Cardiac fibroblast (primary cell): ENCODE data around the gene GFRAL.
"Not testable (repeated sequence)": the region's sequence is repeated elsewhere in the genome, so short reads cannot be mapped to it uniquely, and the experiment has no call there.

Source experiments
- DNase-seq, 2 donors: peaks; one replicate each; pipeline versions ENCODE4 v3.0.0 to v3.0.0-alpha.2; 2010; ENCODE audit warnings: low read depth in 2 of 2
- H3K4me3 ChIP-seq, 2 donors: replicated peaks in 1 of 2; 1 replicate in 1 of 2; 2 replicates in 1 of 2; pipeline ENCODE4 v1.5.1; 2011; ENCODE audit warnings: low read depth in 2 of 2, low read length in 2 of 2, mild to moderate bottlenecking in 2 of 2, moderate library complexity in 1 of 2
- CTCF ChIP-seq: IDR thresholded peaks from one replicate; pipeline ENCODE4 v1.5.1; 2011; ENCODE audit warnings: low read depth, mild to moderate bottlenecking, low read length, inconsistent platforms

Gene GFRAL

GRCh38 chr6:55327169-55327568 is at the start of gene GFRAL:
TSS of gene GFRAL (plus strand) at chr6:55327469. CDS start at chr6:55327555, 86 bp downstream.
- TF ChIP-seq CTCF, result no peak
- DNase-seq, result no peak

GRCh38 chr6:55277646-55278045 is 49.6 kb upstream of the GFRAL start:
- TF ChIP-seq CTCF, result no peak
- DNase-seq, result peak in 1 of 2 donors; percentile 6
- no peak overlapping the region for H3K4me3 ChIP-seq

More at GRCh38 chr6:55327169-55327568, at the start of gene GFRAL:
- no peak within 1 kb of the TSS for H3K4me3 ChIP-seq

GRCh38 chr6:55281215-55281614 is 46.1 kb upstream of the GFRAL start:
- H3K4me3 ChIP-seq, result no peak overlapping the region
- no peak for DNase-seq
- TF ChIP-seq CTCF, result no peak

- peak in 1 of 2 donors; percentile 6 for DNase-seq
- no peak for TF ChIP-seq CTCF
- H3K4me3 ChIP-seq, result no peak overlapping the region
Measured at GRCh38 chr6:55282115-55282514, 45.2 kb upstream of the GFRAL start.

GRCh38 chr6:55286824-55287223 is 40.4 kb upstream of the GFRAL start:
- H3K4me3 ChIP-seq, result no peak overlapping the region
- no peak for TF ChIP-seq CTCF
- no peak for DNase-seq

- DNase-seq, result no peak
- no peak for TF ChIP-seq CTCF
- H3K4me3 ChIP-seq, result no peak overlapping the region
Measured at GRCh38 chr6:55290736-55291135, 36.5 kb upstream of the GFRAL start.

- DNase-seq, result peak; percentile 17 to 45
- peak; percentile 29 for TF ChIP-seq CTCF
- no peak overlapping the region for H3K4me3 ChIP-seq
Measured at GRCh38 chr6:55293116-55293515, 34.2 kb upstream of the GFRAL start.

GRCh38 chr6:55297214-55297613 is 30.1 kb upstream of the GFRAL start:
- H3K4me3 ChIP-seq, DNase-seq: not testable (repeated sequence)
